GM12875 (cell line): ENCODE results near the gene ARFRP1.
"Not testable (repeated sequence)": the region's sequence is repeated elsewhere in the genome, so short reads cannot be mapped to it uniquely, and the experiment has no call there.

Experiments used
- H3K4me3 ChIP-seq: one replicate; pipeline ENCODE4 v1.5.1; 2011; ENCODE audit warnings: low read depth, low read length, control low read depth
- CTCF ChIP-seq: IDR thresholded peaks from 2 replicates; pipeline ENCODE4 v1.5.1; 2011; ENCODE audit warnings: low read depth, mild to moderate bottlenecking, control low read depth, inconsistent platforms, low read length, moderate library complexity, borderline replicate concordance; ENCODE audit not compliant: insufficient read depth

ARFRP1 gene

GRCh38 chr20:63734111-63734945 is 26.6 kb upstream of the ARFRP1 start:
- no peak for TF ChIP-seq CTCF
- no peak overlapping the region for H3K4me3 ChIP-seq

- H3K4me3 ChIP-seq = no peak overlapping the region
- no peak for TF ChIP-seq CTCF
These were observed 25.9 kb upstream of the ARFRP1 start for GRCh38 chr20:63733579-63734081.

- H3K4me3 ChIP-seq = no peak overlapping the region
- TF ChIP-seq CTCF = no peak
These were observed 25.3 kb upstream of the ARFRP1 start for GRCh38 chr20:63733117-63733516.

- no peak for TF ChIP-seq CTCF
- no peak overlapping the region for H3K4me3 ChIP-seq
These were observed 24.6 kb upstream of the ARFRP1 start for GRCh38 chr20:63732118-63733095.

GRCh38 chr20:63731410-63731809 is 23.6 kb upstream of the ARFRP1 start:
- no peak for TF ChIP-seq CTCF
- no peak overlapping the region for H3K4me3 ChIP-seq

GRCh38 chr20:63730189-63730733 is 22.5 kb upstream of the ARFRP1 start:
- not testable (repeated sequence) for H3K4me3 ChIP-seq

GRCh38 chr20:63722967-63723622 is 15.3 kb upstream of the ARFRP1 start:
- not testable (repeated sequence) for H3K4me3 ChIP-seq
